ENCODE measurements around the gene C20orf204. TPM values are rescaled to one million over a fixed set of nuclear protein-coding genes. Genes with fewer than 3 reads are reported as not detected.

Gene C20orf204
- total and polyA plus RNA-seq, 7 donors, result 0.25 to 0.71 (median 0.52) TPM; not detected in 1

GRCh38 chr20:64057628-64058498 is 21.9 kb downstream of the C20orf204 start:
- no peaks in the 10 kb centered on the region for H3K4me1 ChIP-seq
- ATAC-seq (peak; percentile 61 to 73 (median 67)), DNase-seq (peak; percentile 77 to 86)
- no peaks in the 10 kb centered on the region for H3K36me3 ChIP-seq (ENCODE audit: insufficient read depth in 1 of 2, low read depth in 1 of 2)
- peak overlapping the region; percentile 44 for H3K4me3 ChIP-seq
- no peaks in the 10 kb centered on the region for H3K27me3 ChIP-seq (ENCODE audit: insufficient read depth in 3 of 3, low read length in 2 of 3)
- peak; percentile 73 for TF ChIP-seq CTCF (IDR thresholded peaks at IDR 0.05)
- intact Hi-C loops (cut with DNase I), result loop anchor here in 1 of 2 donors (2.0 kb wide), 1 partner anchor 77 kb away; the partner anchor contains the start of gene PRPF6
- no peaks in the 10 kb centered on the region for H3K9me3 ChIP-seq
- H3K27ac ChIP-seq, result peak overlapping the region; percentile 68
- 30 to 35% (median 33%) methylated on average over 27 to 33 of the region's 33 CpGs for WGBS, 3 donors

DNA sequence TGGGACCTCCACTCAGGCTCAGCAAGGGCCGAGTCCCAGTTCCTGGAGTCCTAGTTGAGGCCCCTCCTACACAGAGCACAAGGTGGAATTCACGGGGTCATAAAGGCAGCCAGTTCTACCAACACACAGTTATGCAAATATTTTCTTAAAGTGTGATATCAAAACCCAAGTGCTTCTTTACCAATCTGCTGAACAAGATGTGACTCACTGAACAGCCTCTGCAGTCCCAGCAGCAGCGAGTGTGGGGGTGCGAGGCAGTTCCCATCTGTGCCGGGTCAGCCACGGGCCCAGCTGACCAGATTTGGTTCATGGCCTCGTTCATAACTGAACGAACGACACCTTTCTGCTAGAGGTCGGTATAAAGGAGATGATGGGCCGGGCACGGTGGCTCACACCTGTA is 22.6 kb downstream of the C20orf204 start:
- Histone ChIP-seq H3K27me3 (ENCODE audit: insufficient read depth in 3 of 3, low read length in 2 of 3) (no peaks in the 10 kb centered on the region), H3K27ac (no peak overlapping the region), H3K9me3 (no peaks in the 10 kb centered on the region), H3K4me1 (no peaks in the 10 kb centered on the region), H3K4me3 (no peak overlapping the region), H3K36me3 (ENCODE audit: insufficient read depth in 1 of 2, low read depth in 1 of 2) (no peaks in the 10 kb centered on the region)
- ATAC-seq (no peak), DNase-seq (no peak)
- no peak for TF ChIP-seq CTCF (IDR thresholded peaks at IDR 0.05)
- intact Hi-C loops (cut with DNase I), result loop anchor here in 1 of 2 donors (2.0 kb wide), 1 partner anchor 78 kb away; the partner anchor contains the start of gene PRPF6
- WGBS, 3 donors, result 81 to 82% (median 82%) methylated on average over 12 of the region's 12 CpGs

- ATAC-seq (peak; percentile 0 to 6 (median 2)), DNase-seq (no peak)
- WGBS, 3 donors, result 38 to 44% (median 43%) methylated on average over 5 of the region's 5 CpGs
- intact Hi-C loops (cut with DNase I), result no loop called here
- no peak for TF ChIP-seq CTCF (IDR thresholded peaks at IDR 0.05)
- Histone ChIP-seq H3K27me3 (ENCODE audit: insufficient read depth in 3 of 3, low read length in 2 of 3) (no peaks in the 10 kb centered on the region), H3K4me1 (peaks cover 9% of the 10 kb centered on the region), H3K4me3 (peak overlapping the region; percentile 97), H3K36me3 (ENCODE audit: insufficient read depth in 1 of 2, low read depth in 1 of 2) (no peaks in the 10 kb centered on the region), H3K27ac (peak overlapping the region; percentile 80), H3K9me3 (no peaks in the 10 kb centered on the region)
Measured at GRCh38 chr20:64062276-64062595, 26.3 kb downstream of the C20orf204 start.

DNA sequence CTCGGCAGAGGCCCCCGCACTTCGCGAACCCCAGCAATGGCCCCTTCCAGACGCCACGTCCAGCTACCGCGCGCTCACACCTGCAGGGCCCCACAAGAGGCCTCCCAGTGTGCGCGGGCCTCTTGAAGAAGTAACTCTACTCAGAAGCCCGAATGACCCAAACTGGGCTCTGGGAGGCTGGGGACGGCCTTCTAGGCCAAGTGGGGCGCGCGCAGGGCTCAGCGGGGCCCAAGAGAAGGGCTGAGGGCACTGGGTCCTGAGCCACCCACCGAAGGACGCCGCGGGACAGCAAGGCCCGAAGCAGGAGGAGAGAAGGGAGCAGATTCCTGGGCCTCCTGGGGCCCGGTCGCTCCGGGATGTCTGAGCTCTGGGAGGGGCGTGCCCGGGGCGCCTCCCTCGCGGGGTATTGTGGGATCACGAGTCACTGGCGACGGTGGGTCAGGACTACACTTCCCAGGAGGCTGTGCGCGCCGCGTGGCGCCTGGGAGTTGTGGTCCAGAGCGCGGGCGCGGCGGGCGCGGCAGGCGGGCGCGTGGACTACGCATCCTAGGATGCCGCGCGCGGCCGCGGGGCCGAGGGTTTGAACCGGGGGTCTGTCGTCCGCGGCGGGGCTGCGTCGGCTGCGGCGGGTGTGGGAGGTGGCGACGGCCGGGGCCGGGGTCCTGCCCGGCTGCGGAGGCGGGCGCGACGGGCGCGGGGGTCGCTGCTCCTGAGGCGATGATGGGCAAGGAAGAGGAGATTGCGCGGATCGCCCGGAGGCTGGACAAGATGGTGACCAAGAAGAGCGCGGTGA is 26.8 kb downstream of the C20orf204 start, which contains the start of gene TCEA2:
Gene TCEA2, plus strand, starts transcription at position 603 of the 793 bp plus-strand sequence. Its CDS starts 115 bp downstream, at position 718.
- Histone ChIP-seq H3K4me3 (peak within 1 kb of the TSS; percentile 97), H3K9me3 (no peaks in the 10 kb centered on the region), H3K27ac (peak within 1 kb of the TSS; percentile 80), H3K27me3 (ENCODE audit: insufficient read depth in 3 of 3, low read length in 2 of 3) (no peaks in the 10 kb centered on the region), H3K4me1 (peaks cover 9% of the 10 kb centered on the region), H3K36me3 (ENCODE audit: insufficient read depth in 1 of 2, low read depth in 1 of 2) (no peaks in the 10 kb centered on the region)
- peak; percentile 96 to 98 (median 98) for ATAC-seq
- no peak for TF ChIP-seq CTCF (IDR thresholded peaks at IDR 0.05)
- DNase-seq, result peak; percentile 98
- WGBS, 3 donors, result 5 to 12% (median 5%) methylated on average over 41 to 85 of the region's 85 CpGs
- intact Hi-C loops (cut with DNase I), result no loop called here
